Naive thymus-derived CD8-positive, alpha-beta T cell (primary cell): ENCODE results near the gene MDFI. TPM values are rescaled to one million over a fixed set of nuclear protein-coding genes. Genes with fewer than 3 reads are reported as not detected.

Experiments used
- ATAC-seq, 2 donors: fragments of 150-1000 bp; cut with Tn5 transposase in 1 of 2; sonication (Bioruptor Pico), chemical (Tn5 transposase) in 1 of 2; 1 replicate in 1 of 2; 2 replicates in 1 of 2; pipeline ENCODE4 v1.10.0; 2021; ENCODE audit warnings: mild to moderate bottlenecking in 2 of 2, moderate library complexity in 2 of 2
- POLR2A ChIA-PET: fragments of 350-600 bp; sonication (Branson Sonifier 250); formaldehyde crosslinking; loops from one replicate; lab custom pipeline; 2021; ENCODE audit warnings: antibody characterized with exemption; lab: Charles Lee
- DNase-seq, 10 donors: peaks; one replicate each; pipeline versions ENCODE4 v3.0.0 to v3.0.0-alpha.2; 2020 to 2022
- H3K27ac Mint-ChIP-seq, 10 donors: one replicate each; pipeline ENCODE4 v1.8.0; 2020 to 2022; ENCODE audit warnings: mild to moderate bottlenecking in 10 of 10, mixed read lengths in 10 of 10, moderate library complexity in 4 of 10, inconsistent platforms in 1 of 10
- H3K27me3 Mint-ChIP-seq, 5 donors: one replicate each; pipeline ENCODE4 v1.8.0; 2021 to 2022; ENCODE audit warnings: mixed read lengths in 5 of 5
- H3K36me3 Mint-ChIP-seq, 3 donors: one replicate each; pipeline ENCODE4 v1.8.0; 2020 to 2022; ENCODE audit warnings: mixed read lengths in 3 of 3, mild to moderate bottlenecking in 2 of 3, inconsistent platforms in 1 of 3
- H3K4me1 Mint-ChIP-seq, 4 donors: one replicate each; pipeline ENCODE4 v1.8.0; 2021 to 2022; ENCODE audit warnings: mixed read lengths in 4 of 4
- H3K4me3 Mint-ChIP-seq, 10 donors: one replicate each; pipeline ENCODE4 v1.8.0; 2020 to 2022; ENCODE audit warnings: mild to moderate bottlenecking in 10 of 10, mixed read lengths in 10 of 10, moderate library complexity in 6 of 10, inconsistent platforms in 1 of 10
- H3K9me3 Mint-ChIP-seq, 9 donors: one replicate each; pipeline ENCODE4 v1.8.0; 2020 to 2022; ENCODE audit warnings: mixed read lengths in 9 of 9, mild to moderate bottlenecking in 3 of 9, inconsistent platforms in 1 of 9, moderate library complexity in 1 of 9
- polyA plus RNA-seq, 3 donors: library from polyadenylated mRNA; unstranded; fragments of 300-500 nt; fragmentation: Illumina TruSeq; gene quantifications; one replicate each; pipeline ENCODE4 v1.2.3, GENCODE V29; 2021
- total RNA-seq, 8 experiments: library from RNA in 2 of 8; stranded (reverse) in 2 of 8; gene quantifications; one replicate each; pipeline ENCODE4 v1.2.3 and lab custom pipeline; 2021 to 2026

Gene MDFI
- total and polyA plus RNA-seq, 5 experiments from 2014 or later, result not detected

DNA sequence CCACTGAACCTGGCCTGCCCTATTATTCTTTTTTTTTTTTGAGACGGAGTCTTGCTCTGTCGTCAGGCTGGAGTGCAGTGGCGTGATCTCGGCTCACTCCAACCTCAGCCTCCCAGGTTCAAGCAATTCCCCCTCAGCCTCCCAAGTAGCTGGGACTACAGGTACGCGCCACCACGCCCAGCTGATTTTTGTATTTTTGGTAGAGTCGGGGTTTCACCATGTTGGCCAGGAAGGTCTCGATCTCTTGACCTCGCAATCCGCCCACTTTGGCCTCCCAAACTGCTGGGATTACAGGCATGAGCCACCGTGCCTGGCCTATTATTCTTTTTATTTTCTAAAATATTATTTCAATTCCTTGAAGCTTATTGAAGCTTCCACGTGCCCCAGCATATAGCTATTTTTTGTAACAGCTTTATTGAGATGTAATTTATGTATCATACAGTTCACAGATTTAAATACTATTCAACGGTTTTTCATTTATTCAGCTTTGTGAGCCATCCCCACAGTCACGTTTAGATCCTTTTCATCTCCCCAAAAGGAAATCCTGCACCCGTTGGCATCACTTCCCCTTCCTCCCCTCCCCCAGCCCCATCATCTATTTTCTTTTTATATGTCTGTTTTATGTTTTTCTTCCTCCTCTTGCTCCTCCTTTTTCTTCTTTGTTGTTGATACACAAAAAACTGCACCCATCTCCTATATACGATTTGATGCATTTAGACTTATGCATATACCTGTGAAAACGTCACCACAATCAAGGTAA, 13.5 kb upstream of the MDFI start:
- peaks cover 5 to 29% (median 9%) of the 10 kb centered on the region in 9 donors for H3K9me3 Mint-ChIP-seq
- peak overlapping the region in 5 of 10 donors; percentile 17 to 46 (median 23) for H3K4me3 Mint-ChIP-seq
- DNase-seq (peak in 2 of 10 donors; percentile 25 to 38), ATAC-seq (no peak)
- H3K36me3 Mint-ChIP-seq, result peaks cover 0 to 19% (median 2%) of the 10 kb centered on the region in 3 donors
- H3K27me3 Mint-ChIP-seq, result peaks cover 0 to 4% (median 1%) of the 10 kb centered on the region in 5 donors
- H3K27ac Mint-ChIP-seq, result peak overlapping the region in 4 of 10 donors; percentile 2 to 39 (median 12)
- H3K4me1 Mint-ChIP-seq, result peaks cover 7 to 22% (median 12%) of the 10 kb centered on the region in 4 donors
- POLR2A ChIA-PET, result no interaction called here

GRCh38 chr6:41625442-41625841, 12.8 kb upstream of the MDFI start:
- H3K27ac Mint-ChIP-seq, result peak overlapping the region in 5 of 10 donors; percentile 2 to 64 (median 16)
- H3K27me3 Mint-ChIP-seq, result peaks cover 0 to 4% (median 3%) of the 10 kb centered on the region in 5 donors
- ATAC-seq (peak in 1 of 2 donors; percentile 44), DNase-seq (peak in 5 of 10 donors; percentile 7 to 41 (median 10))
- POLR2A ChIA-PET, result no interaction called here
- peaks cover 0 to 19% (median 0%) of the 10 kb centered on the region in 3 donors for H3K36me3 Mint-ChIP-seq
- peak overlapping the region in 4 of 10 donors; percentile 18 to 39 (median 21) for H3K4me3 Mint-ChIP-seq
- peaks cover 5 to 29% (median 9%) of the 10 kb centered on the region in 9 donors for H3K9me3 Mint-ChIP-seq
- H3K4me1 Mint-ChIP-seq, result peaks cover 7 to 22% (median 12%) of the 10 kb centered on the region in 4 donors

GRCh38 chr6:41626022-41626421, 12.2 kb upstream of the MDFI start:
- POLR2A ChIA-PET, result no interaction called here
- Mint-ChIP-seq H3K36me3 (peaks cover 0 to 16% (median 0%) of the 10 kb centered on the region in 3 donors), H3K4me1 (peaks cover 7 to 22% (median 12%) of the 10 kb centered on the region in 4 donors), H3K27ac (no peak overlapping the region), H3K9me3 (peaks cover 5 to 23% (median 9%) of the 10 kb centered on the region in 9 donors), H3K4me3 (peak overlapping the region in 1 of 10 donors; percentile 23), H3K27me3 (peaks cover 0 to 9% (median 4%) of the 10 kb centered on the region in 5 donors)
- peak in 1 of 10 donors; percentile 15 for DNase-seq
- ATAC-seq, result no peak

GRCh38 chr6:41626917-41627316, 11.4 kb upstream of the MDFI start:
- peak in 1 of 10 donors; percentile 3 for DNase-seq
- peaks cover 0 to 7% (median 0%) of the 10 kb centered on the region in 3 donors for H3K36me3 Mint-ChIP-seq
- H3K9me3 Mint-ChIP-seq, result peaks cover 0 to 16% (median 7%) of the 10 kb centered on the region in 9 donors
- no peak overlapping the region for H3K4me3 Mint-ChIP-seq
- H3K27me3 Mint-ChIP-seq, result peaks cover 1 to 12% (median 4%) of the 10 kb centered on the region in 5 donors
- POLR2A ChIA-PET, result no interaction called here
- ATAC-seq, result no peak
- peaks cover 7 to 22% (median 12%) of the 10 kb centered on the region in 4 donors for H3K4me1 Mint-ChIP-seq
- no peak overlapping the region for H3K27ac Mint-ChIP-seq

DNA sequence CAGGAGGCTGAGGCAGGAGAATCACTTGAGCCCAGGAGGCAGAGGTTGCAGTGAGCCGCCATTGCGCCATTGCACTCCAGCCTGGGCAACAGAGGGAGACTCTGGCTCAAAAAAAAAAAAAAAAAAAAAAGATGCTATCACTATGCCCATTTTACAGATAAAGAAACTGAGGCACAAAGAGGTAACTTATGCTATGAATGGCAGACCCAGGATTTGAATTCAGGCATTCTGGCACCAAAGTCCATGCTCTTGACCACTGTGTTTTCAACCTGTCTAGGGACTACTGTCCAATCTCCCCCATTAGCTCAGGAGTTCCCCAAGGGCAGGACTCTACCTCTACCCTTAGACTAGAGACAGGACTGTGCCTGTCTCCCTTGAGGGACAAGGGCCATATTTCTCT, 9.1 kb upstream of the MDFI start:
- Mint-ChIP-seq H3K36me3 (no peaks in the 10 kb centered on the region), H3K27me3 (peaks cover 0 to 12% (median 2%) of the 10 kb centered on the region in 5 donors), H3K27ac (no peak overlapping the region), H3K4me3 (no peak overlapping the region), H3K4me1 (peaks cover 7 to 22% (median 12%) of the 10 kb centered on the region in 4 donors), H3K9me3 (peaks cover 0 to 11% (median 6%) of the 10 kb centered on the region in 9 donors)
- POLR2A ChIA-PET, result interaction anchor here (0.7 kb wide), 1 partner anchor 200 kb away, joined by 7 read pairs; no protein-coding TSS in a partner anchor
- DNase-seq, result peak in 1 of 10 donors; percentile 21
- no peak for ATAC-seq

GRCh38 chr6:41630069-41630468, 8.2 kb upstream of the MDFI start:
- Mint-ChIP-seq H3K4me1 (peaks cover 5 to 18% (median 9%) of the 10 kb centered on the region in 4 donors), H3K36me3 (no peaks in the 10 kb centered on the region), H3K27ac (no peak overlapping the region), H3K9me3 (peaks cover 0 to 8% (median 3%) of the 10 kb centered on the region in 9 donors), H3K27me3 (peaks cover 1 to 17% (median 7%) of the 10 kb centered on the region in 5 donors), H3K4me3 (no peak overlapping the region)
- POLR2A ChIA-PET, result interaction anchor here (0.6 to 0.7 kb wide), 2 partner anchors 27 to 402 kb away, joined by 3 read pairs; no protein-coding TSS in a partner anchor
- no peak for ATAC-seq
- DNase-seq, result no peak

- H3K4me1 Mint-ChIP-seq, result peaks cover 0 to 9% (median 2%) of the 10 kb centered on the region in 4 donors
- peaks cover 0 to 2% (median 0%) of the 10 kb centered on the region in 9 donors for H3K9me3 Mint-ChIP-seq
- H3K36me3 Mint-ChIP-seq, result no peaks in the 10 kb centered on the region
- ATAC-seq, result no peak
- H3K27ac Mint-ChIP-seq, result no peak overlapping the region
- peaks cover 6 to 24% (median 10%) of the 10 kb centered on the region in 5 donors for H3K27me3 Mint-ChIP-seq
- peak in 1 of 10 donors; percentile 16 for DNase-seq
- POLR2A ChIA-PET, result no interaction called here
- no peak overlapping the region for H3K4me3 Mint-ChIP-seq
Observed at GRCh38 chr6:41630946-41631345, 7.3 kb upstream of the MDFI start.

- H3K27ac Mint-ChIP-seq, result peak overlapping the region in 1 of 10 donors; percentile 75
- H3K36me3 Mint-ChIP-seq, result no peaks in the 10 kb centered on the region
- peaks cover 0 to 8% (median 6%) of the 10 kb centered on the region in 4 donors for H3K4me1 Mint-ChIP-seq
- POLR2A ChIA-PET, result no interaction called here
- no peaks in the 10 kb centered on the region for H3K9me3 Mint-ChIP-seq
- ATAC-seq (no peak), DNase-seq (no peak)
- no peak overlapping the region for H3K4me3 Mint-ChIP-seq
- H3K27me3 Mint-ChIP-seq, result peaks cover 14 to 41% (median 22%) of the 10 kb centered on the region in 5 donors
Observed at GRCh38 chr6:41633056-41633634, 5.1 kb upstream of the MDFI start.

GRCh38 chr6:41634657-41635056, 3.6 kb upstream of the MDFI start:
- H3K4me1 Mint-ChIP-seq, result peaks cover under 1 to 12% (median 9%) of the 10 kb centered on the region in 4 donors
- H3K27ac Mint-ChIP-seq, result no peak overlapping the region
- peaks cover 0 to under 1% (median 0%) of the 10 kb centered on the region in 9 donors for H3K9me3 Mint-ChIP-seq
- POLR2A ChIA-PET, result no interaction called here
- DNase-seq (peak in 1 of 10 donors; percentile 28), ATAC-seq (no peak)
- peaks cover 21 to 51% (median 28%) of the 10 kb centered on the region in 5 donors for H3K27me3 Mint-ChIP-seq
- peaks cover 0 to 1% (median 0%) of the 10 kb centered on the region in 3 donors for H3K36me3 Mint-ChIP-seq
- H3K4me3 Mint-ChIP-seq, result no peak overlapping the region

GRCh38 chr6:41635365-41635764, 2.9 kb upstream of the MDFI start:
- Mint-ChIP-seq H3K9me3 (peaks cover 0 to 2% (median 0%) of the 10 kb centered on the region in 9 donors), H3K4me3 (no peak overlapping the region), H3K4me1 (peaks cover 3 to 13% (median 9%) of the 10 kb centered on the region in 4 donors), H3K27me3 (peaks cover 23 to 56% (median 31%) of the 10 kb centered on the region in 5 donors), H3K36me3 (peaks cover 0 to 3% (median 0%) of the 10 kb centered on the region in 3 donors), H3K27ac (peak overlapping the region in 1 of 10 donors; percentile 19)
- no peak for ATAC-seq
- POLR2A ChIA-PET, result no interaction called here
- peak in 1 of 10 donors; percentile 4 for DNase-seq

- peaks cover 0 to 3% (median 0%) of the 10 kb centered on the region in 3 donors for H3K36me3 Mint-ChIP-seq
- POLR2A ChIA-PET, result no interaction called here
- peak in 1 of 10 donors; percentile 51 for DNase-seq
- H3K4me3 Mint-ChIP-seq, result peak overlapping the region in 6 of 10 donors; percentile 33 to 67 (median 38)
- H3K27me3 Mint-ChIP-seq, result peaks cover 26 to 61% (median 39%) of the 10 kb centered on the region in 5 donors
- peak overlapping the region in 1 of 10 donors; percentile 50 for H3K27ac Mint-ChIP-seq
- peaks cover 3 to 13% (median 9%) of the 10 kb centered on the region in 4 donors for H3K4me1 Mint-ChIP-seq
- H3K9me3 Mint-ChIP-seq, result peaks cover 0 to 2% (median 0%) of the 10 kb centered on the region in 9 donors
- ATAC-seq, result no peak
Observed at GRCh38 chr6:41636833-41637193, 1.5 kb upstream of the MDFI start.
